Measurements from ENCODE around the gene COPS7A.

The COPS7A gene

GRCh38 chr12:6769666-6770065, 45.8 kb downstream of the COPS7A start:
- DNase-seq (ENCODE audit: low read depth in 2 of 2), result no peak

GRCh38 chr12:6770094-6770493, 46.2 kb downstream of the COPS7A start:
- no peak for DNase-seq (ENCODE audit: low read depth in 2 of 2)

- no peak for DNase-seq (ENCODE audit: low read depth in 2 of 2)
These were observed 46.8 kb downstream of the COPS7A start for GRCh38 chr12:6770600-6770999.

GRCh38 chr12:6771091-6771495, 47.2 kb downstream of the COPS7A start:
- DNase-seq (ENCODE audit: low read depth in 2 of 2), result no peak

- no peak for DNase-seq (ENCODE audit: low read depth in 2 of 2)
These were observed 47.9 kb downstream of the COPS7A start for GRCh38 chr12:6771509-6772330.

- DNase-seq (ENCODE audit: low read depth in 2 of 2), result peak; percentile 60 to 63
These were observed 48.5 kb downstream of the COPS7A start, which contains the start of gene LAG3 for GRCh38 chr12:6772331-6772695. Gene LAG3, plus strand, starts transcription at chr12:6772520. Its CDS starts 333 bp downstream, at chr12:6772853.

GRCh38 chr12:6772726-6773589, 49.1 kb downstream of the COPS7A start:
- DNase-seq (ENCODE audit: low read depth in 2 of 2), result no peak

GRCh38 chr12:6773590-6774351, 49.9 kb downstream of the COPS7A start:
- DNase-seq (ENCODE audit: low read depth in 2 of 2), result peak in 1 of 2 donors; percentile 43

- no peak for DNase-seq (ENCODE audit: low read depth in 2 of 2)
These were observed 50.7 kb downstream of the COPS7A start for GRCh38 chr12:6774499-6775062.

- DNase-seq (ENCODE audit: low read depth in 2 of 2), result no peak
These were observed 51.6 kb downstream of the COPS7A start for GRCh38 chr12:6775185-6776174.

- DNase-seq (ENCODE audit: low read depth in 2 of 2), result no peak
These were observed 53.5 kb downstream of the COPS7A start for GRCh38 chr12:6777386-6777785.

- no peak for DNase-seq (ENCODE audit: low read depth in 2 of 2)
These were observed 54.3 kb downstream of the COPS7A start for GRCh38 chr12:6778217-6778573.

- DNase-seq (ENCODE audit: low read depth in 2 of 2), result peak; percentile 82 to 85
These were observed 55.0 kb downstream of the COPS7A start for GRCh38 chr12:6778574-6779550.

GRCh38 chr12:6779708-6780432, 56.0 kb downstream of the COPS7A start:
- DNase-seq (ENCODE audit: low read depth in 2 of 2), result no peak

- no peak for DNase-seq (ENCODE audit: low read depth in 2 of 2)
These were observed 56.7 kb downstream of the COPS7A start for GRCh38 chr12:6780573-6780972.
